ENCODE measurements around the gene ADPRHL1.
"Not testable (repeated sequence)": the region's sequence is repeated elsewhere in the genome, so short reads cannot be mapped to it uniquely, and the experiment has no call there.

ADPRHL1 gene

GRCh38 chr13:113387396-113387795 lies 65.9 kb downstream of the ADPRHL1 start:
- no peak for TF ChIP-seq CTCF (IDR thresholded peaks at IDR 0.05; ENCODE audit: poor library complexity, severe bottlenecking)
- H3K4me3 ChIP-seq (ENCODE audit: severe bottlenecking), result no peak overlapping the region
- no peak for ATAC-seq (ENCODE audit: low read depth)
- DNase-seq (ENCODE audit: low spot score), result no peak
- no peaks in the 10 kb centered on the region for H3K4me1 ChIP-seq (ENCODE audit: insufficient read depth, poor library complexity, severe bottlenecking)
- H3K27ac ChIP-seq (ENCODE audit: poor library complexity, severe bottlenecking), result no peak overlapping the region
- no peaks in the 10 kb centered on the region for H3K27me3 ChIP-seq (ENCODE audit: insufficient read depth, poor library complexity, severe bottlenecking)
- no peaks in the 10 kb centered on the region for H3K36me3 ChIP-seq (ENCODE audit: low read depth)
- H3K9me3 ChIP-seq (ENCODE audit: severe bottlenecking), result peaks cover 2% of the 10 kb centered on the region

GRCh38 chr13:113383089-113383488 lies 70.2 kb downstream of the ADPRHL1 start:
- no peaks in the 10 kb centered on the region for H3K27me3 ChIP-seq (ENCODE audit: insufficient read depth, poor library complexity, severe bottlenecking)
- no peak for TF ChIP-seq CTCF (IDR thresholded peaks at IDR 0.05; ENCODE audit: poor library complexity, severe bottlenecking)
- no peak overlapping the region for H3K27ac ChIP-seq (ENCODE audit: poor library complexity, severe bottlenecking)
- DNase-seq (ENCODE audit: low spot score) (no peak), ATAC-seq (ENCODE audit: low read depth) (no peak)
- no peak overlapping the region for H3K4me3 ChIP-seq (ENCODE audit: severe bottlenecking)
- H3K9me3 ChIP-seq (ENCODE audit: severe bottlenecking), result peaks cover 2% of the 10 kb centered on the region
- no peaks in the 10 kb centered on the region for H3K36me3 ChIP-seq (ENCODE audit: low read depth)
- no peaks in the 10 kb centered on the region for H3K4me1 ChIP-seq (ENCODE audit: insufficient read depth, poor library complexity, severe bottlenecking)

GRCh38 chr13:113382542-113382941 lies 70.7 kb downstream of the ADPRHL1 start:
- H3K27me3 ChIP-seq (ENCODE audit: insufficient read depth, poor library complexity, severe bottlenecking); DNase-seq (ENCODE audit: low spot score); H3K36me3 ChIP-seq (ENCODE audit: low read depth); H3K27ac ChIP-seq (ENCODE audit: poor library complexity, severe bottlenecking); H3K9me3 ChIP-seq (ENCODE audit: severe bottlenecking); H3K4me1 ChIP-seq (ENCODE audit: insufficient read depth, poor library complexity, severe bottlenecking); ATAC-seq (ENCODE audit: low read depth); H3K4me3 ChIP-seq (ENCODE audit: severe bottlenecking): not testable (repeated sequence)

- no peak overlapping the region for H3K27ac ChIP-seq (ENCODE audit: poor library complexity, severe bottlenecking)
- no peaks in the 10 kb centered on the region for H3K36me3 ChIP-seq (ENCODE audit: low read depth)
- no peaks in the 10 kb centered on the region for H3K4me1 ChIP-seq (ENCODE audit: insufficient read depth, poor library complexity, severe bottlenecking)
- no peaks in the 10 kb centered on the region for H3K27me3 ChIP-seq (ENCODE audit: insufficient read depth, poor library complexity, severe bottlenecking)
- ATAC-seq (ENCODE audit: low read depth), result no peak
- no peak for TF ChIP-seq CTCF (IDR thresholded peaks at IDR 0.05; ENCODE audit: poor library complexity, severe bottlenecking)
- H3K4me3 ChIP-seq (ENCODE audit: severe bottlenecking), result no peak overlapping the region
- DNase-seq (ENCODE audit: low spot score), result no peak
- H3K9me3 ChIP-seq (ENCODE audit: severe bottlenecking), result no peaks in the 10 kb centered on the region
Measured at GRCh38 chr13:113378825-113379224, 74.5 kb downstream of the ADPRHL1 start.

GRCh38 chr13:113374511-113375175 lies 78.6 kb downstream of the ADPRHL1 start:
- Histone ChIP-seq H3K27me3 (ENCODE audit: insufficient read depth, poor library complexity, severe bottlenecking) (no peaks in the 10 kb centered on the region), H3K4me1 (ENCODE audit: insufficient read depth, poor library complexity, severe bottlenecking) (no peaks in the 10 kb centered on the region), H3K4me3 (ENCODE audit: severe bottlenecking) (no peak overlapping the region), H3K27ac (ENCODE audit: poor library complexity, severe bottlenecking) (no peak overlapping the region), H3K36me3 (ENCODE audit: low read depth) (no peaks in the 10 kb centered on the region), H3K9me3 (ENCODE audit: severe bottlenecking) (no peaks in the 10 kb centered on the region)
- no peak for DNase-seq (ENCODE audit: low spot score)
- no peak for TF ChIP-seq CTCF (IDR thresholded peaks at IDR 0.05; ENCODE audit: poor library complexity, severe bottlenecking)
- no peak for ATAC-seq (ENCODE audit: low read depth)
